SU-DHL-6 (cell line): ENCODE data around the gene VPS35.

Experiments
- H2AFZ ChIP-seq: fragments of 200-600 bp; sonication (generic); 2 replicates; pipeline ENCODE4 v1.6.1; 2014; ENCODE audit warnings: low read depth, mild to moderate bottlenecking, moderate library complexity, mixed read lengths, antibody characterized with exemption, low read length; ENCODE audit not compliant: severe bottlenecking
- H3F3A ChIP-seq: fragments of 200-600 bp; shearing (Covaris generic); 2 replicates; pipeline ENCODE4 v1.6.0; 2016; ENCODE audit warnings: antibody characterized with exemption, mild to moderate bottlenecking; ENCODE audit not compliant: insufficient read depth
- H3K27ac ChIP-seq: fragments of 200-600 bp; sonication (generic); 2 replicates; pipeline ENCODE4 v1.5.1; 2016; ENCODE audit warnings: low read depth, mild to moderate bottlenecking, low read length, moderate library complexity, mixed read lengths
- H3K27me3 ChIP-seq: fragments of 200-600 bp; sonication (generic), shearing (Covaris generic); 2 replicates; pipeline ENCODE4 v1.6.0; 2014; ENCODE audit warnings: mild to moderate bottlenecking, low read length
- H3K36me3 ChIP-seq: fragments of 200-600 bp; sonication (generic); 2 replicates; pipeline ENCODE4 v1.6.1; 2014; ENCODE audit warnings: mild to moderate bottlenecking, low read length, mixed read lengths
- H3K4me2 ChIP-seq: fragments of 300-600, 200-600 bp; shearing (Covaris generic), sonication (generic); 2 replicates; pipeline ENCODE4 v1.6.0; 2014; ENCODE audit warnings: low read length, low read depth, mild to moderate bottlenecking; ENCODE audit not compliant: poor library complexity, severe bottlenecking
- H3K4me3 ChIP-seq: fragments of 200-600 bp; sonication (generic); 2 replicates; pipeline ENCODE4 v1.5.1; 2014; ENCODE audit warnings: antibody characterized with exemption, low read length, mild to moderate bottlenecking, mixed read lengths; ENCODE audit not compliant: insufficient read depth, poor library complexity, severe bottlenecking
- H3K79me2 ChIP-seq: fragments of 200-600 bp; sonication (generic); 2 replicates; pipeline ENCODE4 v1.6.1; 2014; ENCODE audit warnings: mild to moderate bottlenecking, low read length, moderate library complexity; ENCODE audit not compliant: insufficient read depth
- H3K9ac ChIP-seq: fragments of 200-600 bp; sonication (generic); 2 replicates; pipeline ENCODE4 v1.7.0; 2014; ENCODE audit warnings: mild to moderate bottlenecking, low read length
- H3K9me2 ChIP-seq: fragments of 200-600 bp; sonication (generic); replicated peaks from 2 replicates; pipeline ENCODE4 v1.6.1; 2014; ENCODE audit warnings: low read length; ENCODE audit not compliant: insufficient read depth
- H3K9me3 ChIP-seq: fragments of 200-600 bp; sonication (generic); 2 replicates; pipeline ENCODE4 v1.6.1; 2014; ENCODE audit warnings: low read length, mixed read lengths; ENCODE audit not compliant: insufficient read depth
- H4K20me1 ChIP-seq: fragments of 200-600 bp; sonication (generic); 2 replicates; pipeline ENCODE4 v1.6.1; 2014; ENCODE audit warnings: low read depth, mild to moderate bottlenecking, antibody characterized with exemption, low read length, moderate library complexity, mixed read lengths
- EZH2phosphoT487 ChIP-seq: fragments of 200-600 bp; sonication (generic), shearing (Covaris generic); conservative IDR thresholded peaks from 2 replicates; pipeline ENCODE4 v1.6.1; 2018; ENCODE audit warnings: mild to moderate bottlenecking, antibody characterized with exemption, low read length, moderate library complexity, mixed read lengths
- TF ChIP-seq, protein P1 (sequence below): fragments of 200-600 bp; sonication (generic); IDR thresholded peaks from one replicate; pipeline ENCODE4 v1.5.1; 2017; ENCODE audit warnings: antibody characterized with exemption, mild to moderate bottlenecking, low read length, moderate library complexity; ENCODE audit not compliant: insufficient read depth, poor library complexity, severe bottlenecking

The VPS35 gene

GRCh38 chr16:46718214-46718613, 29.2 kb upstream of the VPS35 start:
- TF ChIP-seq, protein P1, sequence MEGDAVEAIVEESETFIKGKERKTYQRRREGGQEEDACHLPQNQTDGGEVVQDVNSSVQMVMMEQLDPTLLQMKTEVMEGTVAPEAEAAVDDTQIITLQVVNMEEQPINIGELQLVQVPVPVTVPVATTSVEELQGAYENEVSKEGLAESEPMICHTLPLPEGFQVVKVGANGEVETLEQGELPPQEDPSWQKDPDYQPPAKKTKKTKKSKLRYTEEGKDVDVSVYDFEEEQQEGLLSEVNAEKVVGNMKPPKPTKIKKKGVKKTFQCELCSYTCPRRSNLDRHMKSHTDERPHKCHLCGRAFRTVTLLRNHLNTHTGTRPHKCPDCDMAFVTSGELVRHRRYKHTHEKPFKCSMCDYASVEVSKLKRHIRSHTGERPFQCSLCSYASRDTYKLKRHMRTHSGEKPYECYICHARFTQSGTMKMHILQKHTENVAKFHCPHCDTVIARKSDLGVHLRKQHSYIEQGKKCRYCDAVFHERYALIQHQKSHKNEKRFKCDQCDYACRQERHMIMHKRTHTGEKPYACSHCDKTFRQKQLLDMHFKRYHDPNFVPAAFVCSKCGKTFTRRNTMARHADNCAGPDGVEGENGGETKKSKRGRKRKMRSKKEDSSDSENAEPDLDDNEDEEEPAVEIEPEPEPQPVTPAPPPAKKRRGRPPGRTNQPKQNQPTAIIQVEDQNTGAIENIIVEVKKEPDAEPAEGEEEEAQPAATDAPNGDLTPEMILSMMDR, result no peak
- TF ChIP-seq EZH2phosphoT487, result no peak
- no peaks in the 10 kb centered on the region for H3K36me3 ChIP-seq
- H3K4me2 ChIP-seq, result no peak overlapping the region
- no peak overlapping the region for H3K4me3 ChIP-seq
- no peaks in the 10 kb centered on the region for H3K79me2 ChIP-seq
- H3K9me2 ChIP-seq, result no peaks in the 10 kb centered on the region
- H3K27ac ChIP-seq, result no peak overlapping the region
- no peaks in the 10 kb centered on the region for H3F3A ChIP-seq
- no peaks in the 10 kb centered on the region for H3K9me3 ChIP-seq
- H4K20me1 ChIP-seq, result no peaks in the 10 kb centered on the region
- no peak overlapping the region for H2AFZ ChIP-seq
- no peaks in the 10 kb centered on the region for H3K27me3 ChIP-seq
- H3K9ac ChIP-seq, result no peak overlapping the region

- H3K9me2 ChIP-seq, result no peaks in the 10 kb centered on the region
- H3K4me2 ChIP-seq, result no peak overlapping the region
- H2AFZ ChIP-seq, result no peak overlapping the region
- H3K27ac ChIP-seq, result no peak overlapping the region
- H3K9ac ChIP-seq, result no peak overlapping the region
- H3K4me3 ChIP-seq, result no peak overlapping the region
- no peaks in the 10 kb centered on the region for H3F3A ChIP-seq
- no peaks in the 10 kb centered on the region for H3K36me3 ChIP-seq
- H3K27me3 ChIP-seq, result no peaks in the 10 kb centered on the region
- no peaks in the 10 kb centered on the region for H4K20me1 ChIP-seq
- no peak for TF ChIP-seq EZH2phosphoT487
- TF ChIP-seq, protein P1, result no peak
- H3K79me2 ChIP-seq, result no peaks in the 10 kb centered on the region
- no peaks in the 10 kb centered on the region for H3K9me3 ChIP-seq
These were observed 28.7 kb upstream of the VPS35 start for GRCh38 chr16:46717692-46718091.

- Histone ChIP-seq H3K27me3 (no peaks in the 10 kb centered on the region), H4K20me1 (no peaks in the 10 kb centered on the region), H3K4me2 (no peak overlapping the region), H3K9ac (no peak overlapping the region), H3K27ac (no peak overlapping the region), H3K9me2 (no peaks in the 10 kb centered on the region), H2AFZ (no peak overlapping the region), H3F3A (no peaks in the 10 kb centered on the region), H3K36me3 (no peaks in the 10 kb centered on the region), H3K9me3 (no peaks in the 10 kb centered on the region), H3K79me2 (no peaks in the 10 kb centered on the region), H3K4me3 (no peak overlapping the region)
- TF ChIP-seq, protein P1, result no peak
- TF ChIP-seq EZH2phosphoT487, result no peak
These were observed 26.9 kb upstream of the VPS35 start for GRCh38 chr16:46715769-46716305.
